Epithelial cell of esophagus (primary cell): ENCODE data around the gene AKIP1.

Source experiments
- DNase-seq: peaks from one replicate; pipeline ENCODE4 v3.0.0; 2010; ENCODE audit warnings: low read depth
- H3K4me3 ChIP-seq: 2 replicates; pipeline ENCODE4 v1.5.1; 2011; ENCODE audit warnings: mild to moderate bottlenecking, low read length, control low read depth
- CTCF ChIP-seq: IDR thresholded peaks from 2 replicates; pipeline ENCODE4 v1.5.1; 2011; ENCODE audit warnings: low read depth, mild to moderate bottlenecking, low read length, control low read depth, inconsistent platforms; ENCODE audit not compliant: insufficient read depth; ENCODE audit errors: missing control alignments

The AKIP1 gene

GRCh38 chr11:8917157-8917825 is 6.3 kb downstream of the AKIP1 start:
- DNase-seq: peak; percentile 51
- TF ChIP-seq CTCF: no peak
- H3K4me3 ChIP-seq: no peak overlapping the region

- no peak overlapping the region for H3K4me3 ChIP-seq
- TF ChIP-seq CTCF: no peak
- DNase-seq: no peak
Measured at GRCh38 chr11:8922691-8923090, 11.7 kb downstream of the AKIP1 start.

GRCh38 chr11:8925711-8926110 is 14.7 kb downstream of the AKIP1 start:
- DNase-seq: no peak
- TF ChIP-seq CTCF: no peak
- no peak overlapping the region for H3K4me3 ChIP-seq

- TF ChIP-seq CTCF: no peak
- DNase-seq: no peak
- H3K4me3 ChIP-seq: no peak overlapping the region
Measured at GRCh38 chr11:8926236-8926635, 15.2 kb downstream of the AKIP1 start.

- no peak for DNase-seq
- H3K4me3 ChIP-seq: no peak overlapping the region
- TF ChIP-seq CTCF: no peak
Measured at GRCh38 chr11:8927233-8927632, 16.2 kb downstream of the AKIP1 start.

GRCh38 chr11:8928205-8928604 is 17.2 kb downstream of the AKIP1 start:
- no peak overlapping the region for H3K4me3 ChIP-seq
- no peak for DNase-seq
- no peak for TF ChIP-seq CTCF

GRCh38 chr11:8928981-8929615 is 18.1 kb downstream of the AKIP1 start:
- DNase-seq: peak; percentile 18
- no peak for TF ChIP-seq CTCF
- no peak overlapping the region for H3K4me3 ChIP-seq
